NCI-H128 (cell line): ENCODE measurements around the gene TMEM203.

ENCODE experiments used
- DNase-seq: peaks from one replicate; lab custom pipeline; 2025; ENCODE audit not compliant: unreplicated experiment; lab: John Stamatoyannopoulos, UW

The TMEM203 gene

GRCh38 chr9:137219757-137220316 lies 14.4 kb upstream of the TMEM203 start:
- DNase-seq, result no peak

- no peak for DNase-seq
Observed at GRCh38 chr9:137218754-137219271, 13.4 kb upstream of the TMEM203 start.

DNA sequence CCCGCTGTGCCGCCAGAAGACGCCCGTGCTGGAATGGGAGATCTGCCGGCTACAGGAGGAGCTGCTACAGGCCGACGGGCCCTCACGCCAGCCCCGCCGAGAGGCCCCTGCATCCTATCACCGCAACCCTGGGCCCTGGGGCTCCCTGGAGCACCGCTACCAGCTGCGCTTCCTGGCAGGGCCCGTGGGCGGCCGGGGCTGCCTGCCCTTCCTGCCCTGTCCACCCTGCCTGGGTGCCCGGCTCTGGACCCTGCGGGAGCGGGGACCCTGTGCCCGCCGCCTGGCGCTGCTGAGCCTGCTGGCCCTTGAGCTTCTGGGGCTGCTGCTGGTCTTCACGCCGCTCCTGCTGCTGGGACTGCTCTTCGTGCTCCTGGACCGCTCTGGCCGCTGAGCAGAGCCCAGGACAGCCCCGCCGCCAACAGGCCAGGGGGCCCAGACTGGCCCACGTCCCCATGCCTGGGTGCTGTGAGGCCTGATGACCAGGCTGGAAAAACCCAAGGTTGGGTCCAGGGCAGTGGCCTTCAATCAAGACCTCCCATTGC lies 12.8 kb upstream of the TMEM203 start:
- no peak for DNase-seq

DNA sequence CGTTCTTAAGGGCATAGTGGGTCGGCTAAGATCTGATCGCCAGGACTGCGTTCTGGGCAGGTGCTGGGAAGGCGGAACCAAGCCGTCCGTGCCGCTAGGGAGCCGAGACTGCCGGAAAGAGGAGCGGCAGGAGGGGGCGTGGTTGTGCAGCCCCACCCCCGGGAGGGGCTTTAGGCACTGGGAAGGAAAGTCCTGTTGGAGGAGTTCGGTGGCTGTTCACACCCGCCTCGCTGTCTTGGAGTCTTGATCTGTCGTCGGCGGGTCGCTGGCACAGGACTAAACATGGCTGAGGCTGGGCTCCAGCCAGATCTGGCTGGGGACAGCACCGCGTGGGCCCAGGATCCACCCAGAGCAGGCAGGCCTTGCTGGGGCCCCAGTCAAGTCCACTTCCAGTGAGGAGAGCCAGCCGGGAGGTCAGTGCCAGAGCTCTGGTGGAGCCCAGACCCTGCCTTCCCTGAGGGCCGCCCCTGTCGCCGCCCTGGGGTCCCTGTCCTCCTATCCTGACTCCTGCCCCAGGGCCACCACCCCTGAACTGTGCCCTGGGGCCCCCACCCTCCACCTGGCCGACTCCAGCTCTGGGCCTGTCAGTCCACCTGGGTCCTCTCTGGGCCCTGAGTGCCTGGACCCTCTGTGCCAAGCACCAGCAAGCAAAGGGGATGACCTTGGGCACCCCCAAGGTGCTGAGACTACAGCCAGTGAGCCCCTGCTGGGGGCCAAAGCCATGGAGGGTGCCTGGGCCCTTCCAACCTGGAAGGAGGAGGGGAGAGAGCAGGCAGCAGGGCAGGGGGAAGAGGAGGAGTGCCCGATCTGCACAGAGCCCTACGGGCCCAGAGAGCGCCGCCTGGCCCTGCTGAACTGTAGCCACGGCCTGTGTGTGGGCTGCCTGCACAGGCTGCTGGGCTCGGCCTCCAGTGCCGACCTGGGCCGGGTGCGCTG lies 12.1 kb upstream of the TMEM203 start:
- no peak for DNase-seq

- DNase-seq, result no peak
Observed at GRCh38 chr9:137216188-137216965, 10.9 kb upstream of the TMEM203 start.

GRCh38 chr9:137215196-137215986 lies 9.9 kb upstream of the TMEM203 start:
- no peak for DNase-seq

DNA sequence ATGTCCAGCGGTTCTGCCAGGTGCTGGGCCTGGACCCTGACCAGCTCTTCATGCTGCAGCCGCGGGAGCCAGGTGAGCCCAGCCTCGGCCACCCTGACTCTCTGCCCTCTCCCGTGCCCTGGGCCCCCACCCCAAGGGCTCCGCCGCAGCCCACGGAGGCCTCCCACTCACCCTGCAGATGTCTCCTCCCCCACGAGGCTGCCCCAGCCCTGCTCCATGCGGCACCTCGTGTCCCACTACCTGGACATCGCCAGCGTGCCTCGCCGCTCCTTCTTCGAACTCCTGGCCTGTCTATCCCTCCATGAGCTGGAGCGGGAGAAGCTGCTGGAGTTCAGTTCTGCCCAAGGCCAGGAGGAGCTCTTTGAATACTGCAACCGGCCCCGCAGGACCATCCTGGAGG lies 9.2 kb upstream of the TMEM203 start:
- DNase-seq, result no peak

- no peak for DNase-seq
Observed at GRCh38 chr9:137213160-137214060, 8.0 kb upstream of the TMEM203 start.

DNA sequence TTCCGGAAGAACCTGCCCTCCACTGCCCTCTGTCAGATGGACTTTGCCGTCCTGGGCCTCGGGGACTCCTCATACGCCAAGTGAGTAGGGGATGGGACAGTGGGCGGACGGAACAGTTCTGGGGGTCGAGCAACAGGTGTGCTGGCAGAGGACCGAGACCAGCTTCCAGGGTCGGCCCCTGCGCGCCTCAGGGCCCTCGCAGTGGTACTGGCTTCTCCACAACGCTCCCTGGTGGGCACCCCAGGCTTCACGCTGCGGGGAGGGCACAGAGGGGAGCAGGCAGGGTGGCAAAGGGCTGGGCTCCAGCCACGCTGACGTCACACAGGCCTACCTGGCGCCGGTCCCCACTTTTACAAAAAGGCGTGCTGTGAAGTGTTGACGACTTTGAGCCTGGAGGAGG lies 7.1 kb upstream of the TMEM203 start:
- DNase-seq, result no peak

- no peak for DNase-seq
Observed at GRCh38 chr9:137211532-137211931, 6.1 kb upstream of the TMEM203 start.

- DNase-seq, result no peak
Observed at GRCh38 chr9:137206602-137207001, 1.2 kb upstream of the TMEM203 start.

GRCh38 chr9:137204731-137205125 lies 720 bp downstream of the TMEM203 start:
- DNase-seq, result no peak

DNA sequence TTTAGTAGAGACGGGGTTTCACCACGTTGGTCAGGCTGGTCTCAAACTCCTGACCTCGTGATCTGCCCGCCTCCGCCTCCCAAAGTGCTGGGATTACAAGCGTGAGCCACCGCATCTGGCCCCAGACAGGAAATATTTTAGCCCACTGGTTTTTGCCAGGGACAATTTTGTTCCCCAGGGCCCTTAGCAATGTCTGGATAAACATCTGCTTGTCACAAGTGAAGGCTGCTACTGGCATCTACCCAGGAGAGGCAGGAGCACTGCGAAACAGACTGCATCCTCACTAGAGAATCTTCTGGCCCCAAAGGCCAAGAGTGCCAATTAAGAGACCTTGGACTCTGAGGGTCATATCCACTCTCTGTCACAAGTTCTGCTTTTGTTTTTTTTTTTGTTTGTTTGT lies 2.5 kb downstream of the TMEM203 start:
- DNase-seq, result no peak

DNA sequence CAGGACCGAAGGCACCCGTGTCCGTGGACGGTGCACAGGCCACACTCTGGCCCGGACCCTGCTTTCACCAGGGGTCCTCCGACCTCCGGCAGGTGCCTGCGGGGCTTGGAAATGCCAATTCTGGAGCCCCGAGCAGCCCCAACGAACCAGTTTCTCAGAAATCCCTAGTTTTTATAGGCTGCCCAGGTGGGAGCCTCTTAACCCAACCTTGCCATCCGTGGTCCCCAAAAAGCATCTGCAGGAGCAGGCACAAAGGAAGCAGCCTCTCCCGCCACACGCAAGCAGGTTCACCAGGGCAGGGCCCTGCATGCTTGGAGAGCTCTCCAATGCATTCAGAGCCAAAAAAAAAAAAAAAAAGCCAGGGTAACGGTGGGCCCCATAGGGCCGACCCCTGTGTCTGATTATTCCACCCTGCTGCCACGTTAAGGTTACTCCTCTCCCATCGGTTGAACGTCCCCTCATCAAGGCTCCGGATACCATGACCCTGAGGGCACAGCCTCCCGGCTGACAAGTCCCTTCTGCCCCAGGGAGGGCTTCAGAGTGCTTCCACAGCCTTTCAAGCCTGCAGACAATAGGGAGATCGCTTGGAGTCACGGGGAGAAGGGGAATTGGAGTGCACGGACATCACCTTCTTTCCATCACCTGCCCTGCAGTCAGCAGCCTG lies 4.1 kb downstream of the TMEM203 start:
- DNase-seq, result no peak

GRCh38 chr9:137200311-137201204 lies 4.9 kb downstream of the TMEM203 start, which contains the start of gene TPRN:
TPRN (minus strand) TSS chr9:137200741; CDS start chr9:137200711, 30 bp downstream.
- peak; percentile 99 for DNase-seq

DNA sequence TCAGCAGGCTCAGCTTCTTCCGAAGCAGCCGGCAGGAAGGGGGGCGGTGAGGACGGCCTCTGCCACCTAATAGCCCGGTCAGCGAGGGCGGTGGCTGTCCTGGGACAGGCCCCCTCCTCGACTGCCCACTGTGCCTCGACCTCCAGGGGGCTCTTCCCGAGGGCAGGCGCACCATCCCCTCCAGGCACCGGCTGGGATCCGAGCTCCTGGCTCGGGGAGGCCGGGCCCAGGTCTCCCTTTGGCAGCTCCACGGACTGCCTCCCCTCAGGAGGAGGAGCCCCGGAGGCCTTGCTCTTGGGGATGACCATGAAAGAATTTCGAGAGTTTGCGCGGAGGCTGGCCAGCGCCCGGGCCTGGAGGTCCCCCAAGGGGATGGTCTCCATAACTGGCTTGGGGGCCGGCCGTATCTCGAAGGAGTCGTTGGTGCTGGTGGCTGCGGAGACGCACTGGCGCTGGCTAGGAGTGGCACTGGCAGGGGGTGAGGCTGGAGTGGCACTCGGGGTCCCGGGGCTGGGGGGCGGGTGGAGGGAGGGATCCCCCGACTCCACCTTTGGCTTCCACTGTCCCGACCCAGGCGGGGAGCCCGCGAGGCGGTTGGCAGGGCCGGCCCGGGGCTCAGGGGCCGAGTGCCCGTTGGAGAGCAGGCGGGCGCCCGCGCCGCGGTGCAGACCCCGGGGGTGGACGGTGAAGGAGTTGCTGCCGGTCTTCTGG lies 5.9 kb downstream of the TMEM203 start:
- DNase-seq, result no peak

DNA sequence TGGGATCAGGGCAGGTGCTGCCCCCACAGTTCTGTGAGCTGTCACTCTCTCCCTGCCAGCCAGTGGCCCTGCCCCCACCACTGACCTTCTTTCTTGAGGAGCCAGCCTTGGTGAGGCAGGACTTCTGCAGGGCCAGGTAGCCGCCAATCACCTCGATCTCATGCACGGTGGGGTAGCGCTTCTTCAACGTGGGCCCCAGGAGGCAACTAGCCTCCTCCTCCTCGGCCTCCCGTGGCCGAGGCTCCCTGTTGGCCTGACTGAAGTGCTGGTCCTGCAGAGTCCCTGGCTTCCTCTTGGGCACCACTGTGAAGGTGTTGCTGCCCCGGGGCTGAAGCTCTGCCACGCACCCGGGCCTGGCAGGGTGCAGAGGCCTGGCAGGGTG lies 6.6 kb downstream of the TMEM203 start:
- DNase-seq, result no peak
